ENCODE results near the gene UNC13D. TPM values are rescaled to one million over a fixed set of nuclear protein-coding genes. Genes with fewer than 3 reads are reported as not detected.
A peak's percentile ranks its signal among the peaks of the same experiment; 100 is the strongest.

UNC13D gene
- total and polyA plus RNA-seq, 9 of the 15 experiments (the other 6 are each of a cell fraction or from before 2014, with no cell fraction given) = 0.86 to 244 (median 69.2) TPM

- TF ChIP-seq ARID4B (CRISPR knock-in tag; IDR thresholded peaks at IDR 0.05) = peak; percentile 70
- TF ChIP-seq TFE3 (CRISPR knock-in tag; IDR thresholded peaks at IDR 0.05) = peak; percentile 81
- TF ChIP-seq CHD4 (IDR thresholded peaks at IDR 0.05; ENCODE audit: insufficient read depth, insufficient replicate concordance, low read depth, low read length, poor library complexity, severe bottlenecking) = no peak
- TF ChIP-seq TRIM28 (IDR thresholded peaks at IDR 0.05) = no peak
- TF ChIP-seq ZNF445 (CRISPR knock-in tag; IDR thresholded peaks at IDR 0.05; ENCODE audit: low read depth) = no peak
- peak; percentile 91; the same call in 1 of the 2 replicates for TF ChIP-seq ZFPM2 (CRISPR knock-in tag; IDR thresholded peaks at IDR 0.05)
- TF ChIP-seq CREM (IDR thresholded peaks at IDR 0.05; ENCODE audit: low read depth) = peak; percentile 61
- no peak for TF ChIP-seq ATF1 (CRISPR knock-in tag; IDR thresholded peaks at IDR 0.05)
- peak; percentile 70 for TF ChIP-seq ATF1 (tag; IDR thresholded peaks at IDR 0.05)
- TF ChIP-seq FOXO4 (CRISPR knock-in tag; IDR thresholded peaks at IDR 0.05) = no peak
- TF ChIP-seq ZNF41 (CRISPR knock-in tag; conservative IDR thresholded peaks at IDR 0.05) = no peak
- TF ChIP-seq REST (IDR thresholded peaks at IDR 0.05; ENCODE audit: borderline replicate concordance) = peak; percentile 84
- TF ChIP-seq REST (CRISPR knock-in tag; IDR thresholded peaks at IDR 0.05; ENCODE audit: low read depth) = no peak
Observed at GRCh38 chr17:75845058-75845711, 981 bp upstream of the UNC13D start (continued).
